Non-pigmented ciliary epithelial cell (primary cell): ENCODE data around the gene BCS1L.

Source experiments
- DNase-seq: peaks from one replicate; pipeline ENCODE4 v3.0.0-alpha.2; 2010; ENCODE audit warnings: low read depth

Gene BCS1L

DNA sequence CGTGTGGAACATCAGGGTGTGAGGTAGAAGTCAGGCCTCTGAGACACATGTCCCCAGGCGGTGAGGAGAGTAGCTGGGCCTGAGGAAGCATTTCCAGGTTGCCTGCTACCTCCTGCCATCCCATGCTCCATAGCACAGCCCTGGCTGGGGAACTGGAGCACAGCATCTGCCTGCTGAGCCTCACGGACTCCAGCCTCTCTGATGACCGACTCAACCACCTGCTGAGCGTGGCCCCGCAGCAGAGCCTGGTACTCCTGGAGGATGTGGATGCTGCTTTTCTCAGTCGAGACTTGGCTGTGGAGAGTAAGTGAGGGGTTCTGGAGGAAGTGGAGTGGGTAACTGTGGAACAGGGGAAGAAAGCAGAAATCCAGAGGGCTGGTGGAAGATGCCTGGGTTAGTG lies 2.9 kb downstream of the BCS1L start:
- no peak for DNase-seq

DNA sequence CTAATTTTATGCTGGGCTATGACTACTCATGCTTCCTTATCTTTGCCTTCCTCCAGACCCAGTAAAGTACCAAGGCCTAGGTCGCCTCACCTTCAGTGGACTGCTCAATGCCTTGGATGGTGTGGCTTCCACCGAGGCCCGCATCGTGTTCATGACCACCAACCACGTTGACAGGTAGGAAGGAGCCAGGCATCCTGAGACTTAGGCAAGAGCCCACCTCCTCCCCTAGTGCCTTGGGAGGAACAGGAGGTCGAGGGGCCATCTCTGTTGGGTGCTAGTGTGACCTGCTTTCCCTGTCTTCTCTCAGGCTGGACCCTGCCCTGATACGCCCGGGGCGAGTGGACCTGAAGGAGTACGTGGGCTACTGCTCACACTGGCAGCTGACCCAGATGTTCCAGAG lies 3.3 kb downstream of the BCS1L start:
- no peak for DNase-seq

DNA sequence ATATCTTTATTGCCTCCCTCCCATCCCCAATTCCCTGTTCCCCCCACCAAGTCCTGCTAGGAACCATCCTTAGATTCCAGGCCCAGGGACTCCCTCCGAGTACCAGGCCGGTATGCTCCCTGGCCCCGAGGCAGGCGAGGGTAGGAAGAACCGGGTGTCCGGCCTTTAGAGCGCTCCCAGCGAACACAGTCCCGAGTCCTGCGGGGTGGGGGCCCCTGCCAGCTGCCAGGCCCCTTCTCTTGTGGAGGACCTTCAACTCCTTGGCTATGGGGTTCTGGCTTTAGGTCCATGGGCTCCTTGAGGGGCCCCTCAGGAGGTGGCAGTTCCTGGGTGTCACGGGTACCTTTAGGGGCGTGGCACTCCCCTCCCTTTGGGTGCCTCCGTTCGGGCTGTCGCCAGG lies 4.4 kb downstream of the BCS1L start:
- no peak for DNase-seq

DNA sequence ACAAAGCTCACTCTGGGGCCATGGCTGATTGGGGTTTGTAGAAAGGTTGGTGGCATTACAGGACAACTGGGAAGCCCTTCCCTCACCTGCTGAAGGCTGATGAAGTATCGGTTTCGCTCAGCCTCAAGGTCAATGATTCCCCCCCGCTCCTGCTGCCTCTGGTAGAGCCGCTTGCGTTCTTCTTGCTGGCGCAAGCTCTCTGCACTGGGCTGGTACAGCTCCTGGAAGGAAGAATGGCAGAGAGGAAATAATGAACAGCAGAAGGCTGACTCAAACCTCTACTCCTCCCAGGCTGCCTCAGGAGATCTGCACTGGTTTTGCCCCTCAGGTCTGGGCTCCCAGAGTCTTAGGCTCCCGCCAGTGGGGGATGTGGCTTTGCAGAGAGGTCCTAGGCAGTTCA lies 5.2 kb downstream of the BCS1L start:
- no peak for DNase-seq

DNA sequence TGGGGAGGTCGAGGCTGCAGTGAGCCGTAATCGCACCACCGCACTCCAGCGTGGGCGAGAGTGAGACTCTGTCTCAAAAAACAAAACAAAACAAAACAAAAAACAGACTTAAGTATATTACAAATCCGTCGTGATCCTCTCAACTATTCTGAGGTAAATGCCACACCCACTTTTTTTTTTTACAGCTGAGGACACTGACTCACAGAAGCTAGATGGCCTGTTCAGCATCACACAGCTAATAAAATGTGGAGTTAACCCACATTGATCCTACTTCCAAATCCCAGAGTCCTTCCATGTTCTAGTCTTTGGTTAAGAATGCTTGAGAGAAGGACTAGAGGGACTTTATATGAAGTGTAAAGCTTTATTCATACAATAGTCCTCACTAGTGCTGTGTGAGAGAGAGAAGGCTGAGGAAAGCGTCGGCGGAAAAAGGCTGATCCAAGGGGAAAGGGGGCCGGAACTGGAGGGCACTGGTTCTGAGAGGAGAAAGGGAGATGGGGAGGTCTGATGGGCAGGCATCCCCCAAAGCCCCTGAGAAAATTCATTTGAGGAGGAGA lies 11.7 kb downstream of the BCS1L start:
- DNase-seq, result no peak

DNA sequence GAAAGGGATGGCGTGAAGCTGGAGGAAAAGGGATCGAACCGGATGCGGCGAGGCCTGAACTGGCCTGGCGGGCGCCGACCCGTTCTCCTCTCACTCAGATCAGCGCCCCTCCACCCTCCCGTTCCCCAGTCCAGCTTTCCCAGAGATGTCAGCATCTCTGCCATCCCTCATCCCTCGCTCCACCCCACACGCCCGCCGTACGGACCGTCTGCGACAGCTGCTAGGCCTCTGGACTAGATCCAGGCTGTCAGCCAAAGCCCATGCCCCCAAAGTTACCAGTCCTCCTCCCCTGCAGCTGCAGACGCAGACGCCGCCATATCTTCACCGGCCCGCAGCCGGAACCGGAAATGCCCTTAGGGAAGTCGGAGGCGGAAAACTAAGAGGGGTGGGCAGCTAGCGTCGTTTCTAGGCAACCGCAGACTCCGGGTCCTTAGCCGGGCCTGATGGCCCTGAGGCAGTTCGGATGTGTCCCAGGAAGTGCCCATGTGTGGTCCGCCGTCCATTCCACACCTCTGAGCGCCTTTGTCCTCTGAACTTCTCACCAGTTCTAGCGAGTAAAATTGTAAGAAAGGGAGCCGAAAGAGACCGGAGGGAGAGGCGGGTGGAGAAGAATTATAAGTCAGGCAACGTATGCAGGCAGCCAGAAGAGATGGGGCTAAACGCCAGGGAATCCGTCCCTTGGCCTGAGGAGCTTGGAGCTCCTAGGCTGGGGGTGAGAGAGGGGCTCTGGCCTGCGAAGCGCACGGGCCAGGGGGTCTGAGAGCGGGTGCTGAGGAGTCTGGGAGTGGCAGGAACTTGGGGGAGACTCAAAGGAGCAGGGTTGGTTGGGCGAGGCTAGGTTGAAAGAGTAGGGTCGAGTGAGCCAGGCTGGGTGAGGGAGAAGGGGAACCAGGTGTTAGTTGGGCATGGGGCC lies 12.4 kb downstream of the BCS1L start, which contains the start of the genes RNF25 and STK36:
Gene RNF25, minus strand, starts transcription at position 349 of the 913 bp plus-strand sequence. Its CDS starts 32 bp downstream, at position 317.
Gene STK36, plus strand, starts transcription at position 433 of the 913 bp plus-strand sequence. CDS start 744 bp downstream, outside the sequence.
- DNase-seq, result no peak

DNA sequence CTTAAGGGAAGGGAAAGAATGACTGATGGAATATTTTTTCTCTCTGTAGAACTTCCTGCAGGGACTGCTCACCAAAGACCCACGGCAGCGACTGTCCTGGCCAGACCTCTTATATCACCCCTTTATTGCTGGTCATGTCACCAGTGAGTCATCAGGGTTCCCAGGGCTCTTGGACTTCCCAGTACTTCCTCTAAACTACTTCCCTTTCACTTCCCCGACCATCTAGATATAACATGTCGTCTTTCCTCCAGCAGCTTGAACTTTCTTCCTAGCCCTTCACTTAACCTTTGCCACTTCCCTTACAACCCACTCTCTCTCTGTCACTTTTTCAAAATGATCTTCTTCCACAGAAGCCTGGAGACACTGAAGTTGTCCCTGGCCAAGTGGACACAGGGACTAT lies 19.6 kb downstream of the BCS1L start:
- DNase-seq, result no peak

DNA sequence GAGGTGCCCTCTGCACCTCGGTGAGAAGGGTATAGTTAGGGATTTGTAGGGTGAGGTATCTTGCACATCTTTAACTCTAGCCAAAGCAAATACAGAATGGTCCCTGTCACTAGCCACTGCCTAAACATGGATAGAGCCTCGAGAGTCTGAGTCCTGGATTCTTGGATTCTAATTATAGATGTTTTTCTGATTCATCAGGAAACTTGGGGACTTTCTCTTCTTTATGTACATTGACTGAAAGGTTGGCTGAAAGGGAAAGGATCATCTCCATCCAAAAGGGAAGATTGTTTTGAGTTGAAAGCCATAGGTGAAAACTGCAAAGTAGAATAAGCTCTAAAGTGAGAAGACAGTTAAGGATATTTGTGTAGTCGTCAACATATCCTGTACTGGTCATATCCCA lies 20.6 kb downstream of the BCS1L start:
- DNase-seq, result no peak

DNA sequence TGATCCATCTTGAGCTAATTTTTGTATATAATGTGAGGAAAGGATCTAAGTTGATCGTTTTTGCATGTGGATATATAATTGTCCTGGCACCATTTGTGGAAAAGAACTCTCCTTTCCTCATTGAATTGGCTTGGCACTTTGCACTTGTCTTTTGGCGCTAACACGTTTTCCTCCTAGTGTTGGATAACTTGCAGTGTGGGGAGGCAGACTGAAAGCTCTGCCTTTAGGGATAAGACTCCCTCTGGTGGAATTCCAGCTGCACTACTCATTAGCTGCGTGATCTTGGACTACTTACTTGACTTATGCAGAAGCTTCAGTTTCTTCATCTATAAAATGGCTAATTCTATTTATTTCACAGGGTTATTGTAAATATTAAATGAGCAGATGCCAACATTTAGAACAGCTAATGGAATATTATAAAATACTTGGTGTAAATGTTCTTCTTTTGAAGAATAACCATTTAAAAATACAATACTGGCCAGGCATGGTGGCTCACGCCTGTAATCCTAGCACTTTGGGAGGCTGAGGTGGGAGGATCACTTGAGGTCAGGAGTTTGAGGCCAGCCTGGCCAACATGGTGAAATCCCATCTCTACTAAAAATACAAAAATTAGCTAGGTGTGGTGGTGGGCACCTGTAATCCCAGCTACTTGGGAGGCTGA lies 28.0 kb downstream of the BCS1L start:
- DNase-seq, result peak; percentile 52

DNA sequence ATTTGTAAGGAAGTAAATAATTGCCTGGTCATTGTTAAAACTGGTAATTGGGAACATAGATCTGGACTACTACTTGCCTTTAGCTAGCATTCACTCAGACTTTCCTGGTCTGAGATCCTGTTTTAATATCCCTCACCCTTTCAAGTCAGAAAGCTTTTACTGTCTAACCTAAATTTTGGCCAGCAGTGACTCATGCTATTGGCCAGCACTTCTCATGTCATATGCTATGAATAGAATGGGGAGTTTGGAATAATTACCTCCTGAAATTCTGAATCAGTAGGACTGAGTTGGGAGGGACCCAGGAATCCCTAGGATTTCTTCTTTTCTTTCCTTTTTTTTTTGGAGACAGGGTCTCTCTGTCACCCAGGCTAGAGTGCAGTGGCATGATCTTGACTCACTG lies 31.8 kb downstream of the BCS1L start:
- DNase-seq, result no peak

DNA sequence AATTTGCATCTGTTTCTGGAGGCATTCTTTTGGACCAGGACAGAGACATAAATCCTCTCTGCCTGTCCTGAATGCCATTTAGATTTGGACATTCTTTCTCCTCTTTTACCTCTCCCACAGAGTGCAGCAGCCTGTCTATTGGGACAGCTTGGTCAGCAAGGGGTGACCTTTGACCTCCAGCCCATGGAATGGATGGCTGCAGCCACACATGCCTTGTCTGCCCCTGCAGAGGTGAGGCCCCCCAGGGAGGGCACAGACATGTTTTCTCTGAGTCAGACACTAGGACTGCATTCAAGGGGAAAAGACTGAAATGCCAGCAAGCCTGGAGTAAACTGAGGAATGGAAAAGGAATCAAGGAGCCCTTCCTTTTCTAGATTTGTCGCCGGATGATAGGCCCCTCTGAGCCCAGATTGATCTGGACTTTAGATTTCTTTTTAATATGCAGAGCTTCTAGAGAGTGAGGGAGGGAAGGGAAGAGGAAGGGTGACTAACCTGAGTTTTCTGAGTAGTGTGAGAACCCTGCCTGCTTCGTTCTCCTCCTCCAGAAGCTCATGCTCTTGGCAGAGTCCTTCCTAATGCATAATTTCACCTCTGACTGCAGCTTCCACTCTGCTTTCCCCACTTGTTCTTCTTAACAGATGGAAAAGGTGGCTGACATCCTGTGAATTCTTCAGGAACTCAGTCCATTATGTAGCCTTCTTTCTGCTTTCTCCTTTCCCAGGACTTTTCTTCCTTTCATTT lies 35.1 kb downstream of the BCS1L start:
- no peak for DNase-seq

DNA sequence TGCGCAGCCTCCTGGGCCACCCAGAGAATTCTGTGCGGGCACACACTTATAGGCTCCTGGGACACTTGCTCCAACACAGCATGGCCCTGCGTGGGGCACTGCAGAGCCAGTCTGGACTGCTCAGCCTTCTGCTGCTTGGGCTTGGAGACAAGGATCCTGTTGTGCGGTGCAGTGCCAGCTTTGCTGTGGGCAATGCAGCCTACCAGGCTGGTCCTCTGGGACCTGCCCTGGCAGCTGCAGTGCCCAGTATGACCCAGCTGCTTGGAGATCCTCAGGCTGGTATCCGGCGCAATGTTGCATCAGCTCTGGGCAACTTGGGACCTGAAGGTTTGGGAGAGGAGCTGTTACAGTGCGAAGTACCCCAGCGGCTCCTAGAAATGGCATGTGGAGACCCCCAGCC lies 39.4 kb downstream of the BCS1L start:
- no peak for DNase-seq

DNA sequence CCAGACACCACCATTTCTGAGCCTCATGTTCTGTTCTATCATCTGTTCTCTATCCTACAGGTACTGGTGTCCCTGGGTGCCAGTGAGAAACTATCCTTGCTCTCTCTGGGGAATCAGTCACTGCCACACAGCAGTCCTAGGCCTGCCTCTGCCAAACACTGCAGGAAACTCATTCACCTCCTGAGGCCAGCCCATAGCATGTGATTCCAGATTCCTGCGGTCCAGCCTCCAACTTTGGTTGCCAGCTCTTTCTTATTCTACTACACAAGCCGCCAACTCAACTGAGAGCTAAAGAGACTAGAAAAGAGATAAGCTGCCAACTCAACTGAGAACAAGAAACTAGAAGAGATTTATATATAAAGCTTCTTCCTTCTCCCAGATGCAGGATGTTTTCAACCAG lies 42.3 kb downstream of the BCS1L start:
- no peak for DNase-seq

DNA sequence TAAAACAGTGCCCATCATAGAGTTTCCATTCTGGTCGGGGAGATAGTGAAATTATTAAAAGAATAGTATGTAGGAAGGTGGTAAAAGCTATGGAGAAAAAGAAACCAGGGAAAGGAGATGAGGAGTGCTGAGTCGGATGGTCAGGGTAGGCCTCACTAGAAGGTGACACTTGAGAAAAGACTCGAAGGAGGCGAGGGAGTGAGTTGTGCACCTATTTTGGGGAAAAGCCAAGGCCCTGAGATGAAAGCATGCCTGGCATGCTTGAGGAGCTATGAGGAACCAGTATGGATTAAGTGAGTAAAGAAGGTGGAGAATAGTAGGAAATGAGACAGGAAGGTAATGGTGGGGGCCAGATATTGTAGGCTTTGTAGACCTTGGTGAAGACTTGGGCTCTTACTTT lies 43.9 kb downstream of the BCS1L start:
- DNase-seq, result no peak

DNA sequence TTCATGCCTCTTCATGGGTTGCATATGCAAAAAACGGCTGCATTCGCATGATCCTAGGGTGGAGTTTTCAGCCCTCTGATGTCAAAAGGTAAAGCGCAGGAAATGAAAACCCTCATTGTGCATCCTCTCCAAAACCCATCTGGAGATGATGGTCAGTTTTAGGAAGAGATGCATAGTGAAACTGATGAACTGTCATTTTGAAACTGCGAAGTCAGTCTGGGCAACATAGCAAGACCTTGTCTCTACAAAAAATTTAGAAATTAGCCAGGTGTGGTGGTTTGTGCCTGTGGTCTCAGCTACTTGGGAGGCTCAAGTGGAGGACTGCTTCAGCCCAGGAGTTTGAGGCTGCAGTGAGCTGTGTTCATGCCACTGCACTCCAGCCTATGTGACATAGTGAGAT lies 48.6 kb downstream of the BCS1L start:
- no peak for DNase-seq

DNA sequence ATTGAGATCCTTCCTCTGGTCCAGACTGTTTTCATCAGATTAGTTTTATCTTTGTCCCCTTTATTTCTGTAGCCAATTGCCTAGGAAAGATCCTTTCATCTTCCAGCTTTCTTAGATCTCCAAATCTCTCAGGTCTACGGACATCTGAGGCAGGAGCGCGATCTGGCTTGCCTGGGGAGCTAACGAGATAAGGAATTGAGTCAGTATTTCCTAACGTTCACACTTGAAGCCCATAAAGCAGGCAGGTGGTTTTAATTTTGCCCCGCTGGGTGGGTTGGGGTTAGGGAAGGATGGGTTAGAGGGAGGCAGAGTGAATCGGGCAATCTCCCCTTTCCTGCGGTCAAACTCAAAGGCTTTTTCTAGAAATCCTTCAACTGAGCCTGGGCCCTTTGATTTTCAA lies 50.4 kb downstream of the BCS1L start:
- no peak for DNase-seq

DNA sequence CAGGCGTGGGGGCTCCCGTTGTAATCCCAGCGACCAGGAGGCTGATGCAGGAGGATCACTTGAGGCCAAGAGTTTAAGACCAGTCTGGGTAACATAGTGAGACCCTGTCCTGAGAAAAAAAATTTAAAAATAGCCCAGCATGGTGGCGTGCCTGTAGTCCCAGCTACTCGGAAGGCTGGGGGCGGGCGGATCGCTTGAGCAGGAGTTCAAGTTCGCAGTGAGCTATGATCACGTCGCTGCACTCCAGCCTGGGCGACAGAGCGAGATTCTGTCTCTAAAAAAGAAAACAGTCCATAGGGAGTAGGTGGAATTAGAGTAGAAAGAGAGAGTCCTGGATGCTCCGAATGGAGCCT lies 50.8 kb downstream of the BCS1L start:
- DNase-seq, result no peak

DNA sequence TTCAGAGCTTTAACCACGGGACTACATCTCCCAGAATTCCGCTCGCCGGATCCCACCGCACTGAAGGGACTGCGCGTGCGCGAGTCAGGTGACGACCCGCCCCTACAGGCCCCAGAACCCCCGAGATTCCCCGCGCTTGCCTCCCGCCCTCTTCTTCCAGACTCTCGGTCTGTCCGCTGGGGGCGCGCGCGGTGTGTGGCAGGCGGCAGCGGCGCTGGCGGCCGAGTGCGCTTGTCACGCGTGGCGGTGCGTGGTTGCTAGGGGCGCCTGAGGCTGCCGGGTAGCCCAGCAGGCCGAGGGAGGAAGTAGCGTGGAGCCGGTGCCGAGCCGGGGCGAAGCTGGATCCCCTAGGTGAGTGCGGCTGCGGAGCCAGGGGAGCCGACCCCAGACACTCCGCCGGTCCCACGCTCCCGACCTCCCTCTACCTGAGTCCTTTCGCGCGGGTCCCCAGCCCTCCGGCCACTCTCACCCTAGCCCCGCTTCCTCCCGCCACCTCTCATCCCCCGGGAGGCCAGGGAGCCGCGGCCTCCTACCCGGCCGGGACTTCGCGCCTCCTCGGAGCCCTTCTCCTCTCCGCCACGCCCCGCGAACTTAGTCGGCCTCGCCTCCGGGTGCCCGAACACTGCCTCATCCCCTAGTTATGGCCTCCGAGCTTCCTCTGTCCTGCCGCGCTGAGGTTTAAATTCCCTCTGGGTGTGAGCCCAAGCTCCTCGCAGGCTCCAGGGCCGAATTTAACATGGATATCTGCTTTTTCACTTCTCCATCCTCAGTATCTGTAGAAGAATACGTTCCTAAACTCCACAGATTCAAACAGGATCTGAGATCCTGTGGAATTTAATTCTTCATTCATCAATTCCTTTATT lies 51.4 kb downstream of the BCS1L start, which contains the start of gene TTLL4:
Gene TTLL4, plus strand, starts transcription at position 149 of the 863 bp plus-strand sequence. CDS start 26,842 bp downstream, outside the sequence.
- peak; percentile 82 for DNase-seq

DNA sequence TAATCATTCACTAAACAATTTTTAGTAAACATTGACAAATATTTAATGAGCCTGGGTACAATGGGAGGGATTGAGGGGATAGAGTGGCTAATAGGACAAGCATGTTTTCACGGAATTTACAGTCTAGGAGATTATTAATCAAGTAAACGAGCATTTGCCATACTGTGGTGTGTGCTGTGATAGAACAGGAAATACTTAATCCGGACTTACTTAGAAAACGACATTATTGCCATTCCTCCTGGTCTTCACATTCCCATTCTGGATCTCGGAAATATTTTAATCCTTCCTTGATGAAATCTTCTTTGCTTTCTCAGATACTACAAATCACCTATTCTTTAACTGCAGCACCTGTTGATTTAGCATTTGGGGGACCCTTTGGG lies 52.1 kb downstream of the BCS1L start:
- DNase-seq, result no peak
